Aorta (tissue), 5 donors: ENCODE measurements around the gene WDFY4. TPM values are rescaled to one million over a fixed set of nuclear protein-coding genes. Genes with fewer than 3 reads are reported as not detected.

Source experiments
- ATAC-seq: fragments of 200-7000 bp; cut with Tn5 transposase; one replicate; pipeline ENCODE4 v1.9.1; 2022; ENCODE audit warnings: moderate library complexity; ENCODE audit not compliant: low FRiP score
- DNase-seq, 2 donors: peaks; one replicate each; pipeline ENCODE4 v3.0.0-alpha.2; 2020
- H3K27ac ChIP-seq, 2 donors: one replicate each; pipeline ENCODE4 v1.5.1; 2013; ENCODE audit warnings: low read length in 2 of 2, mild to moderate bottlenecking in 2 of 2, moderate library complexity in 2 of 2, control low read depth in 1 of 2, inconsistent platforms in 1 of 2, low read depth in 1 of 2
- H3K27me3 ChIP-seq, 2 donors: one replicate each; pipeline ENCODE4 v1.6.1; 2013; ENCODE audit warnings: control low read depth in 1 of 2, low read length in 1 of 2, mild to moderate bottlenecking in 1 of 2, moderate library complexity in 1 of 2; ENCODE audit not compliant: insufficient read depth in 2 of 2, control insufficient read depth in 1 of 2
- H3K36me3 ChIP-seq, 2 donors: one replicate each; pipeline ENCODE4 v1.6.1; 2013; ENCODE audit warnings: control low read depth in 1 of 2, low read length in 1 of 2, mild to moderate bottlenecking in 1 of 2; ENCODE audit not compliant: insufficient read depth in 2 of 2, control insufficient read depth in 1 of 2
- H3K4me1 ChIP-seq, 2 donors: one replicate each; pipeline ENCODE4 v1.6.1; 2013; ENCODE audit warnings: low read length in 2 of 2, control low read depth in 1 of 2, mild to moderate bottlenecking in 1 of 2, moderate library complexity in 1 of 2; ENCODE audit not compliant: insufficient read depth in 2 of 2, control insufficient read depth in 1 of 2
- H3K4me3 ChIP-seq, 2 donors: one replicate each; pipeline ENCODE4 v1.5.1; 2013; ENCODE audit warnings: low read length in 2 of 2, control low read depth in 1 of 2, mild to moderate bottlenecking in 1 of 2
- H3K9me3 ChIP-seq: one replicate; pipeline ENCODE4 v1.6.1; 2013; ENCODE audit warnings: mild to moderate bottlenecking, low read length; ENCODE audit not compliant: control insufficient read depth
- WGBS, 2 donors: extraction: QIAGEN DNeasy Blood & Tissue Kit; methylation state at CpG; one replicate each; pipeline ENCODE4 v1.1.7; 2013; 5-methylcytosine and 5-hydroxymethylcytosine counted together
- intact Hi-C, 2 donors: fragments of 100-400 bp; cut with DNase I; formaldehyde crosslinking; loops; one replicate each; pipeline versions ENCODE4 v1.14.2 to v1.15.0; 2022
- polyA plus RNA-seq, 2 donors: library from polyadenylated mRNA; stranded (reverse); fragments of 200-250 nt; gene quantifications; one replicate each; pipeline ENCODE4 v1.2.3, GENCODE V29; 2013
- total RNA-seq, 2 donors: library from RNA; stranded (reverse); fragmentation: NEBNext Ultra II Directional; extraction: Animal tissue kit (Norgen Biotek cat#: 25700); gene quantifications; one replicate each; pipeline ENCODE4 v1.2.1, GENCODE V29; 2021
- donor health status: healthy with polysubstance abuse.
- donor health status: Bipolar disorder and iron deficiency.
- donor health status: DM: no; HTN: no; CAD: no.
- donor health status: DM: no; HTN: no; CAD: no.
- donor health status: DM: yes; HTN: yes; CAD: no.

The WDFY4 gene
- total and polyA plus RNA-seq, 4 donors = 0.54 to 15.0 (median 4.6) TPM

GRCh38 chr10:49007129-49007528 is 322.5 kb downstream of the WDFY4 start:
- 42 to 45% methylated on average over 5 of the region's 5 CpGs for WGBS, 2 donors
- no peaks in the 10 kb centered on the region for H3K27me3 ChIP-seq
- H3K4me1 ChIP-seq = peaks cover 0 to 7% of the 10 kb centered on the region in 2 donors
- H3K4me3 ChIP-seq = no peak overlapping the region
- intact Hi-C loops = no loop called here
- DNase-seq (no peak), ATAC-seq (no peak)
- H3K27ac ChIP-seq = no peak overlapping the region
- H3K36me3 ChIP-seq = no peaks in the 10 kb centered on the region
- H3K9me3 ChIP-seq = no peaks in the 10 kb centered on the region

- no peaks in the 10 kb centered on the region for H3K27me3 ChIP-seq
- no peaks in the 10 kb centered on the region for H3K36me3 ChIP-seq
- 7 to 9% methylated on average over 1 of the region's 1 CpG for WGBS, 2 donors
- H3K4me1 ChIP-seq = peaks cover 0 to 8% of the 10 kb centered on the region in 2 donors
- no peaks in the 10 kb centered on the region for H3K9me3 ChIP-seq
- no peak overlapping the region for H3K27ac ChIP-seq
- no peak overlapping the region for H3K4me3 ChIP-seq
- ATAC-seq (peak; percentile 28), DNase-seq (no peak)
- intact Hi-C loops = no loop called here
Measured at GRCh38 chr10:49008091-49008490, 323.4 kb downstream of the WDFY4 start.

GRCh38 chr10:49008505-49009198 is 324.0 kb downstream of the WDFY4 start:
- intact Hi-C loops = no loop called here
- ATAC-seq (peak; percentile 24), DNase-seq (no peak)
- Histone ChIP-seq H3K27ac (peak overlapping the region; percentile 6 to 14), H3K4me3 (no peak overlapping the region), H3K4me1 (peaks cover 0 to 11% of the 10 kb centered on the region in 2 donors), H3K9me3 (no peaks in the 10 kb centered on the region), H3K36me3 (no peaks in the 10 kb centered on the region), H3K27me3 (no peaks in the 10 kb centered on the region)
- WGBS, 2 donors = 21 to 29% methylated on average over 13 of the region's 13 CpGs

GRCh38 chr10:49009199-49009979 is 324.7 kb downstream of the WDFY4 start:
- WGBS, 2 donors = 23 to 26% methylated on average over 8 of the region's 8 CpGs
- intact Hi-C loops = no loop called here
- DNase-seq (no peak), ATAC-seq (peak; percentile 33)
- Histone ChIP-seq H3K27me3 (no peaks in the 10 kb centered on the region), H3K4me1 (peaks cover 0 to 11% of the 10 kb centered on the region in 2 donors), H3K9me3 (no peaks in the 10 kb centered on the region), H3K4me3 (no peak overlapping the region), H3K27ac (peak overlapping the region in 1 of 2 donors; percentile 6), H3K36me3 (no peaks in the 10 kb centered on the region)

- Histone ChIP-seq H3K4me1 (peaks cover 0 to 11% of the 10 kb centered on the region in 2 donors), H3K9me3 (no peaks in the 10 kb centered on the region), H3K4me3 (no peak overlapping the region), H3K27ac (no peak overlapping the region), H3K27me3 (no peaks in the 10 kb centered on the region), H3K36me3 (no peaks in the 10 kb centered on the region)
- intact Hi-C loops = no loop called here
- DNase-seq = no peak
- no peak for ATAC-seq
- WGBS, 2 donors = 60 to 65% methylated on average over 4 of the region's 4 CpGs
Measured at GRCh38 chr10:49010295-49010694, 325.6 kb downstream of the WDFY4 start.

- WGBS, 2 donors = 45 to 46% methylated on average over 4 of the region's 4 CpGs
- Histone ChIP-seq H3K4me1 (peaks cover 0 to 11% of the 10 kb centered on the region in 2 donors), H3K4me3 (no peak overlapping the region), H3K9me3 (no peaks in the 10 kb centered on the region), H3K36me3 (no peaks in the 10 kb centered on the region), H3K27me3 (no peaks in the 10 kb centered on the region), H3K27ac (no peak overlapping the region)
- no peak for DNase-seq
- intact Hi-C loops = no loop called here
- no peak for ATAC-seq
Measured at GRCh38 chr10:49010865-49011264, 326.2 kb downstream of the WDFY4 start.

- intact Hi-C loops = no loop called here
- DNase-seq = no peak
- no peak for ATAC-seq
Measured at GRCh38 chr10:49011756-49012155, 327.1 kb downstream of the WDFY4 start.

GRCh38 chr10:49012603-49013002 is 327.9 kb downstream of the WDFY4 start:
- ATAC-seq = no peak

More at GRCh38 chr10:49011756-49012155, 327.1 kb downstream of the WDFY4 start:
- no peaks in the 10 kb centered on the region for H3K9me3 ChIP-seq
- H3K27ac ChIP-seq = no peak overlapping the region
- H3K27me3 ChIP-seq = no peaks in the 10 kb centered on the region
- 95 to 98% methylated on average over 11 of the region's 11 CpGs for WGBS, 2 donors
- H3K4me3 ChIP-seq = no peak overlapping the region
- peaks cover 0 to 11% of the 10 kb centered on the region in 2 donors for H3K4me1 ChIP-seq
- H3K36me3 ChIP-seq = no peaks in the 10 kb centered on the region

More at GRCh38 chr10:49012603-49013002, 327.9 kb downstream of the WDFY4 start:
- H3K36me3 ChIP-seq = no peaks in the 10 kb centered on the region
- no peak overlapping the region for H3K27ac ChIP-seq
- H3K4me3 ChIP-seq = no peak overlapping the region
- 61 to 73% methylated on average over 4 of the region's 4 CpGs for WGBS, 2 donors
- DNase-seq = no peak
- peaks cover 0 to 11% of the 10 kb centered on the region in 2 donors for H3K4me1 ChIP-seq
- H3K9me3 ChIP-seq = no peaks in the 10 kb centered on the region
- no peaks in the 10 kb centered on the region for H3K27me3 ChIP-seq
- intact Hi-C loops = no loop called here
